OCI-LY1 (cell line): ENCODE data around the gene COL18A1.

Experiments
- H2AFZ ChIP-seq: fragments of 200-600 bp; sonication (generic), shearing (Covaris generic); 2 replicates; pipeline ENCODE4 v1.6.0; 2014; ENCODE audit warnings: antibody characterized with exemption, mild to moderate bottlenecking, low read length
- H3F3A ChIP-seq: fragments of 200-600 bp; sonication (generic), shearing (Covaris generic); 2 replicates; pipeline ENCODE4 v1.6.0; 2014; ENCODE audit warnings: mild to moderate bottlenecking, antibody characterized with exemption, low read length, moderate library complexity; ENCODE audit not compliant: insufficient read depth
- H3K27ac ChIP-seq: fragments of 200-600 bp; sonication (generic); 2 replicates; pipeline ENCODE4 v1.5.1; 2014; ENCODE audit warnings: low read length, mixed run types, mild to moderate bottlenecking, low read depth; ENCODE audit not compliant: poor library complexity, severe bottlenecking
- H3K27me3 ChIP-seq: fragments of 200-600 bp; sonication (generic); 2 replicates; pipeline ENCODE4 v1.6.0; 2014; ENCODE audit warnings: antibody characterized with exemption, mild to moderate bottlenecking, low read length, moderate library complexity; ENCODE audit not compliant: insufficient read depth
- H3K36me3 ChIP-seq: fragments of 200-600 bp; sonication (generic); 2 replicates; pipeline ENCODE4 v1.6.1; 2014; ENCODE audit warnings: mild to moderate bottlenecking, antibody characterized with exemption, low read length, moderate library complexity, mixed read lengths; ENCODE audit not compliant: insufficient read depth
- H3K4me1 ChIP-seq: fragments of 200-600 bp; sonication (generic); 2 replicates; pipeline ENCODE4 v1.5.1; 2014; ENCODE audit warnings: mild to moderate bottlenecking, low read length, moderate library complexity; ENCODE audit not compliant: insufficient read depth, severe bottlenecking
- H3K4me2 ChIP-seq: fragments of 200-600 bp; sonication (generic), shearing (Covaris generic); 2 replicates; pipeline ENCODE4 v1.6.1; 2014; ENCODE audit warnings: low read length
- H3K4me3 ChIP-seq: fragments of 200-600 bp; sonication (generic); 2 replicates; pipeline ENCODE4 v1.5.1; 2014; ENCODE audit warnings: low read length, low read depth, mild to moderate bottlenecking, mixed read lengths; ENCODE audit not compliant: poor library complexity, severe bottlenecking
- H3K79me2 ChIP-seq: fragments of 200-600 bp; shearing (Covaris generic); 2 replicates; pipeline ENCODE4 v1.6.1; 2016; ENCODE audit warnings: mixed run types, low read length, mixed read lengths; ENCODE audit not compliant: insufficient read depth
- H3K9ac ChIP-seq: fragments of 200-600 bp; sonication (generic), shearing (Covaris generic); 2 replicates; pipeline ENCODE4 v1.6.1; 2014; ENCODE audit warnings: mild to moderate bottlenecking, low read length, mixed read lengths
- H3K9me2 ChIP-seq: fragments of 200-600 bp; sonication (generic), shearing (Covaris generic); 2 replicates; pipeline ENCODE4 v1.6.1; 2014; ENCODE audit warnings: low read depth, mild to moderate bottlenecking, low read length, mixed read lengths
- H3K9me3 ChIP-seq: fragments of 200-600 bp; shearing (Covaris generic); 2 replicates; pipeline ENCODE4 v1.6.1; 2014; ENCODE audit warnings: low read length, mixed read lengths
- H4K20me1 ChIP-seq: fragments of 200-600 bp; sonication (generic), shearing (Covaris generic); 2 replicates; pipeline ENCODE4 v1.6.0; 2016; ENCODE audit warnings: mild to moderate bottlenecking, low read length; ENCODE audit not compliant: insufficient read depth
- CTCF ChIP-seq: fragments of 200-600 bp; sonication (generic), shearing (Covaris generic); IDR thresholded peaks from 2 replicates; pipeline ENCODE4 v1.5.1; 2017; ENCODE audit warnings: mild to moderate bottlenecking, antibody characterized with exemption, low read length, moderate library complexity, mixed read lengths
- EZH2 ChIP-seq: fragments of 200-600 bp; sonication (generic), shearing (Covaris generic); IDR thresholded peaks from 2 replicates; pipeline ENCODE4 v1.8.0; 2017; ENCODE audit warnings: borderline replicate concordance, mixed run types, mild to moderate bottlenecking, antibody characterized with exemption, low read length, moderate library complexity, mixed read lengths

COL18A1 gene

DNA sequence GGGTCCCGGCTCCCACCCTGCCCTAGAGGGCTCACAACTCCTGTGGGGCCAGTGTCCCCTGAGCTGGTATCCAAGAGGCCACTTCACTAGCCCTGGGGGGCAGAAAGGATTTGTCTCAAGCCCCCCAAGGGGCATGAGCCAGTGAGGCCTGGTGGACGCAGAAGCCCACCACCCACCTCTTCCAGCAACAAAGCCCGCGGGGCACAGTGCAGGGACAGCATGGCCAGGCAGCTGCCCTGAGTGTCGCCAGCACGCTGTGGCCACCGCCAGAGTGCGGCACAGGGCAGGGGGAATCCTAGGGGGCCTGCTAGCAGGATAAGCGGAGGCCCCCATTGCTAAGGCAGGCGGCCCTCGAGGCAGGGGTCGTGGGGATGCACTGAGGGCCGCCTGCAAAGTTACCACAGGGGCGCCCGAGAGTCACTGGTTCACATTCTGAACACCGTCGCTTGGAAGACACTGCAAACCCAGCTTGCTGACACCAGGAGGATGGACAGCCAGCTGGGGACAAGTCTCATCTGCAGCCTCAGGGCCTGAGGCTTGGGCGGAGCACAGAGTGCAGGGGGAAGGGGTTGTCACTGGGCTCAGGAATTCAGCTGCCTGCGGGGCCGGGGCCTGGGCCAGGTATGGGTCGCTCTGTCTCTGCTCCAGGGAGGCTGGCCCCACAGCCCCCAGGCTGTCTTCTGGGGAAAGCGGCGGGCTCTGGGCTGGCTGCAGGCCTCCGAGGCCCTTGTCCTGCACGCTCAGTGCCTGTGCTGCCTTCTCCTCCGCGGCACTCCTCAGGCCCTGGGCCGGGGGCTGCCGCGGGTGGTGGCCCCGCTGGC lies 110.5 kb downstream of the COL18A1 start:
- Histone ChIP-seq H3K9me3 (0 out of 2 replicates have a peak, but pooled peaks cover 7% of the 10 kb centered on the region), H3K36me3 (peaks cover 22% of the 10 kb centered on the region), H2AFZ (no peak overlapping the region), H3K4me3 (no peak overlapping the region), H3K27me3 (no peaks in the 10 kb centered on the region), H3K9ac (no peak overlapping the region), H3K9me2 (no peaks in the 10 kb centered on the region), H4K20me1 (no peaks in the 10 kb centered on the region), H3K27ac (no peak overlapping the region), H3F3A (no peaks in the 10 kb centered on the region), H3K4me2 (no peak overlapping the region), H3K4me1 (no peaks in the 10 kb centered on the region), H3K79me2 (no peaks in the 10 kb centered on the region)
- TF ChIP-seq CTCF: no peak
- TF ChIP-seq EZH2: no peak

DNA sequence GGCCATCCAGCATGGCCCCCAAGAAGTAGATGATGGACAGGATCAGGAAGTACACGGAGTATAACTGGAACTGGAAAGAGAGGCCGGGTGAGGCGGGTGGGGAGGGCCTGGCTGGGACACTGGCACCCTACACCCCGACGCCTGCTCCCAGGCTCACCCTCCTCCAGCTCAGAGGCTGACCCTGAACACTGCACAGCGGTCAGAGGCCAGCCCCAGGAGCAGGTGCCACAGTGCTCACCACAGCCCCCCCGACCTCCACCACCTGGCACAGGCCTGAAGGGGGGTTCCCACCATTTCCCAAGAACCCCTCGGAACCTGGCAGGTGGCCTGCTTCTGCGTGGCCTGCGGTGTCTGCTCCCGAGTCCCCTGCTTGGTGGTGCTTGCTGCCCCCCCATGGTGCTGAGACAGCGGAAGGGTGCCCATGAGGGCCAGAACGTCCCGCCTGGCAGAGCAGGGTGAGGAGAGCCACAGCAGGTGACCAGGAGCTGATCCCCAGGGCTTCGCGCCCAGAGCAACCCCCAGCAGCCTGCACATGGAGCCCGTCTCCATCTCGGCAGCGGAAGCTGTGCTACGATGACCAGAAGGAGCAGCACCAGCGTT lies 111.2 kb downstream of the COL18A1 start:
- Histone ChIP-seq H3K9me2 (no peaks in the 10 kb centered on the region), H3F3A (no peaks in the 10 kb centered on the region), H3K4me3 (no peak overlapping the region), H3K9ac (no peak overlapping the region), H3K27ac (no peak overlapping the region), H3K36me3 (peaks cover 26% of the 10 kb centered on the region), H3K79me2 (no peaks in the 10 kb centered on the region), H3K27me3 (no peaks in the 10 kb centered on the region), H2AFZ (no peak overlapping the region), H3K4me2 (no peak overlapping the region), H3K9me3 (0 out of 2 replicates have a peak, but pooled peaks cover 9% of the 10 kb centered on the region), H4K20me1 (no peaks in the 10 kb centered on the region), H3K4me1 (no peaks in the 10 kb centered on the region)
- TF ChIP-seq EZH2 (no peak), CTCF (no peak)

- no peaks in the 10 kb centered on the region for H3F3A ChIP-seq
- H3K9ac ChIP-seq: no peak overlapping the region
- H4K20me1 ChIP-seq: no peaks in the 10 kb centered on the region
- peaks cover 32% of the 10 kb centered on the region for H3K36me3 ChIP-seq
- H3K4me3 ChIP-seq: no peak overlapping the region
- no peak for TF ChIP-seq EZH2
- no peak for TF ChIP-seq CTCF
- H3K4me1 ChIP-seq: no peaks in the 10 kb centered on the region
- H3K4me2 ChIP-seq: no peak overlapping the region
- H2AFZ ChIP-seq: no peak overlapping the region
- H3K9me2 ChIP-seq: no peaks in the 10 kb centered on the region
- no peak overlapping the region for H3K27ac ChIP-seq
- no peaks in the 10 kb centered on the region for H3K27me3 ChIP-seq
- H3K9me3 ChIP-seq: 0 out of 2 replicates have a peak, but pooled peaks cover 11% of the 10 kb centered on the region
- no peaks in the 10 kb centered on the region for H3K79me2 ChIP-seq
These were observed 111.7 kb downstream of the COL18A1 start for GRCh38 chr21:45516671-45517151.
